Tibial nerve (tissue), 3 donors: ENCODE data around the gene CPEB3.

Experiments used
- CTCF ChIP-seq, 5 experiments: fragments of 200-600 bp in 3 of 5; fragments of 450-650 bp in 2 of 5; sonication (generic) in 3 of 5; IDR thresholded peaks; one replicate each; pipeline ENCODE4 v1.5.1; 2016 to 2019; ENCODE audit warnings: antibody characterized with exemption in 5 of 5, mild to moderate bottlenecking in 3 of 5, moderate library complexity in 2 of 5
- POLR2A ChIP-seq, 2 donors: fragments of 450-650 bp; IDR thresholded peaks; one replicate each; pipeline ENCODE4 v1.6.1; 2017; ENCODE audit warnings: antibody characterized with exemption in 2 of 2, mild to moderate bottlenecking in 2 of 2, moderate library complexity in 2 of 2

GRCh38 chr10:92203919-92204623 lies 86.8 kb downstream of the CPEB3 start:
- TF ChIP-seq CTCF (IDR thresholded peaks at IDR 0.05) (no peak), POLR2A (IDR thresholded peaks at IDR 0.05) (no peak)
